ENCODE measurements around the gene ZER1.
A peak's percentile ranks its signal among the peaks of the same experiment; 100 is the strongest.

Gene ZER1

GRCh38 chr9:128771094-128771721, 519 bp downstream of the ZER1 start:
- Histone ChIP-seq H3K23ac (ENCODE audit: low read depth, low read length, poor library complexity) (peak overlapping the region; percentile 75), H3K27me3 (ENCODE audit: control insufficient read depth in 3 of 3, insufficient read depth in 3 of 3, low read depth in 1 of 3, low read length in 3 of 3) (no peaks in the 10 kb centered on the region), H3K4me3 (ENCODE audit: low read length in 2 of 2) (peak overlapping the region; percentile 86 to 96), H3K9me3 (replicated peaks in 1 of 2; ENCODE audit: control insufficient read depth in 2 of 2, insufficient read depth in 1 of 2, low read depth in 1 of 2, low read length in 2 of 2) (peaks cover 0 to 4% of the 10 kb centered on the region in 2 donors), H3K4me1 (ENCODE audit: control insufficient read depth in 2 of 2, insufficient read depth in 1 of 2, low read depth in 1 of 2, low read length in 2 of 2) (peaks cover 3 to 4% of the 10 kb centered on the region in 2 donors), H3K4me2 (ENCODE audit: insufficient read depth, low read length, poor library complexity, severe bottlenecking) (peak overlapping the region; percentile 90), H2BK15ac (ENCODE audit: low read length) (no peak overlapping the region), H2AFZ (ENCODE audit: low read length) (peak overlapping the region; percentile 95), H3K18ac (ENCODE audit: low read length) (peak overlapping the region; percentile 52), H4K91ac (ENCODE audit: low read depth, low read length, poor library complexity) (no peak overlapping the region), H3K14ac (ENCODE audit: low read length) (no peak overlapping the region), H3K36me3 (replicated peaks in 1 of 2; ENCODE audit: control insufficient read depth in 2 of 2, insufficient read depth in 2 of 2, low read length in 2 of 2) (peaks cover 0 to 11% of the 10 kb centered on the region in 2 donors), H2AK5ac (ENCODE audit: low read depth, low read length) (no peak overlapping the region), H2BK120ac (ENCODE audit: low read depth, low read length) (no peak overlapping the region), H3K27ac (replicated peaks; ENCODE audit: low read length) (peak overlapping the region; percentile 61), H4K8ac (ENCODE audit: low read depth, low read length) (no peak overlapping the region), H3K9ac (ENCODE audit: low read depth, low read length, poor library complexity) (peak overlapping the region; percentile 96), H2BK12ac (ENCODE audit: low read length) (no peak overlapping the region), H3K4ac (ENCODE audit: low read length) (no peak overlapping the region), H3K79me1 (ENCODE audit: low read depth, low read length) (peaks cover 2% of the 10 kb centered on the region), H2BK5ac (ENCODE audit: low read length) (no peak overlapping the region)
- WGBS, 2 donors (ENCODE audit: extremely low coverage in 2 of 2, insufficient read length in 2 of 2, insufficient replicate concordance in 1 of 2), result no CpG with 5 or more reads among the region's 28 CpGs
- no peak for DNase-seq (ENCODE audit: low spot score)

DNA sequence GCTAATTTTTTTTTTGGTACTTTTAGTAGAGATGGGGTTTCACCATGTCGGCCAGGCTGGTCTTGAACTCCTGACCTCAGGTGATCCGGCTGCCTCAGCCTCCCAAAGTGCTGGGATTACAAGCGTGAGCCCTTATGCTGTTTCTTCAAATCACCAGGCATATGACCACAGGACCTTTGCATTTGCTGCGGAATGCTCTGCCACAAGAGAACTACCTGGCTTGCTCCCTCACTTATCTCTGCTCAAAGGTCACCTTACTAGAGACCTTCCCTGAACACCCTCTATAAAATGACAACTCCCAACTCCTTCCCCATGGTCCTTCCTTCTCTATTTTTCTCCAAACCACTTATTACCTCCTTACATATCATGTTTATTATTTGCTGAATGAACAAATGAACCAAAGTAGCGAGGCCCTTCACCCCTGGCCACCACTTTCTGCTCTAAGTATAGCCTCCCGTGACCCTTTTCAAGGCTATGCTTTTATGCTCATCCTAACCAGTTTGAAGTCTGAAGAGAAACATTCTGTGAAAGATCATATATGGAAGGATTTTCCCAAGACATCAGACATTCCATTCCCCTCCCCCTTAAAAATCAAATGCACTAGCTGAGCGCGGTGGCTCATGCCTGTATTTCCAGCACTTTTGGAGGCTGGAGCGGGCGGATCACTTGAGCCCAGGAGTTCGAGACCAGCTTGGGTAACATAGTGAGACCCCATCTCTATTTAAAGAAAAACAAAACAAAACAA, 1.3 kb downstream of the ZER1 start:
- H3K9me3 ChIP-seq (replicated peaks in 1 of 2; ENCODE audit: control insufficient read depth in 2 of 2, insufficient read depth in 1 of 2, low read depth in 1 of 2, low read length in 2 of 2), result no peaks in the 10 kb centered on the region
- H3K4me3 ChIP-seq (ENCODE audit: low read length in 2 of 2), result peak overlapping the region in 1 of 2 donors; percentile 96
- peaks cover 2% of the 10 kb centered on the region for H3K79me1 ChIP-seq (ENCODE audit: low read depth, low read length)
- no peak overlapping the region for H3K27ac ChIP-seq (replicated peaks; ENCODE audit: low read length)
- no peak overlapping the region for H2BK12ac ChIP-seq (ENCODE audit: low read length)
- H2BK5ac ChIP-seq (ENCODE audit: low read length), result no peak overlapping the region
- H3K4me2 ChIP-seq (ENCODE audit: insufficient read depth, low read length, poor library complexity, severe bottlenecking), result peak overlapping the region; percentile 90
- H4K8ac ChIP-seq (ENCODE audit: low read depth, low read length), result no peak overlapping the region
- H4K91ac ChIP-seq (ENCODE audit: low read depth, low read length, poor library complexity), result no peak overlapping the region
- H2AFZ ChIP-seq (ENCODE audit: low read length), result no peak overlapping the region
- no peak overlapping the region for H3K14ac ChIP-seq (ENCODE audit: low read length)
- no peak overlapping the region for H3K4ac ChIP-seq (ENCODE audit: low read length)
- no peak overlapping the region for H2AK5ac ChIP-seq (ENCODE audit: low read depth, low read length)
- WGBS, 2 donors (ENCODE audit: extremely low coverage in 2 of 2, insufficient read length in 2 of 2, insufficient replicate concordance in 1 of 2), result no CpG with 5 or more reads among the region's 11 CpGs
- no peak overlapping the region for H3K23ac ChIP-seq (ENCODE audit: low read depth, low read length, poor library complexity)
- H2BK15ac ChIP-seq (ENCODE audit: low read length), result no peak overlapping the region
- DNase-seq (ENCODE audit: low spot score), result no peak
- no peak overlapping the region for H3K9ac ChIP-seq (ENCODE audit: low read depth, low read length, poor library complexity)
- no peak overlapping the region for H2BK120ac ChIP-seq (ENCODE audit: low read depth, low read length)
- peaks cover 0 to 14% of the 10 kb centered on the region in 2 donors for H3K36me3 ChIP-seq (replicated peaks in 1 of 2; ENCODE audit: control insufficient read depth in 2 of 2, insufficient read depth in 2 of 2, low read length in 2 of 2)
- peaks cover 3 to 4% of the 10 kb centered on the region in 2 donors for H3K4me1 ChIP-seq (ENCODE audit: control insufficient read depth in 2 of 2, insufficient read depth in 1 of 2, low read depth in 1 of 2, low read length in 2 of 2)
- H3K27me3 ChIP-seq (ENCODE audit: control insufficient read depth in 3 of 3, insufficient read depth in 3 of 3, low read depth in 1 of 3, low read length in 3 of 3), result no peaks in the 10 kb centered on the region
- no peak overlapping the region for H3K18ac ChIP-seq (ENCODE audit: low read length)

- Histone ChIP-seq H3K9me3 (replicated peaks in 1 of 2; ENCODE audit: control insufficient read depth in 2 of 2, insufficient read depth in 1 of 2, low read depth in 1 of 2, low read length in 2 of 2) (no peaks in the 10 kb centered on the region), H2BK15ac (ENCODE audit: low read length) (no peak overlapping the region), H3K4ac (ENCODE audit: low read length) (no peak overlapping the region), H3K4me3 (ENCODE audit: low read length in 2 of 2) (no peak overlapping the region), H3K36me3 (replicated peaks in 1 of 2; ENCODE audit: control insufficient read depth in 2 of 2, insufficient read depth in 2 of 2, low read length in 2 of 2) (peaks cover 0 to 16% of the 10 kb centered on the region in 2 donors), H3K27ac (replicated peaks; ENCODE audit: low read length) (no peak overlapping the region), H2BK5ac (ENCODE audit: low read length) (no peak overlapping the region), H2AFZ (ENCODE audit: low read length) (no peak overlapping the region), H2BK12ac (ENCODE audit: low read length) (no peak overlapping the region), H3K18ac (ENCODE audit: low read length) (no peak overlapping the region), H3K4me1 (ENCODE audit: control insufficient read depth in 2 of 2, insufficient read depth in 1 of 2, low read depth in 1 of 2, low read length in 2 of 2) (peaks cover 3 to 4% of the 10 kb centered on the region in 2 donors), H2BK120ac (ENCODE audit: low read depth, low read length) (no peak overlapping the region), H3K79me1 (ENCODE audit: low read depth, low read length) (peaks cover 2% of the 10 kb centered on the region), H3K4me2 (ENCODE audit: insufficient read depth, low read length, poor library complexity, severe bottlenecking) (no peak overlapping the region), H3K27me3 (ENCODE audit: control insufficient read depth in 3 of 3, insufficient read depth in 3 of 3, low read depth in 1 of 3, low read length in 3 of 3) (no peaks in the 10 kb centered on the region), H4K8ac (ENCODE audit: low read depth, low read length) (no peak overlapping the region), H3K9ac (ENCODE audit: low read depth, low read length, poor library complexity) (no peak overlapping the region), H3K14ac (ENCODE audit: low read length) (no peak overlapping the region), H2AK5ac (ENCODE audit: low read depth, low read length) (no peak overlapping the region), H4K91ac (ENCODE audit: low read depth, low read length, poor library complexity) (no peak overlapping the region), H3K23ac (ENCODE audit: low read depth, low read length, poor library complexity) (no peak overlapping the region)
- DNase-seq (ENCODE audit: low spot score), result no peak
- WGBS, 2 donors (ENCODE audit: extremely low coverage in 2 of 2, insufficient read length in 2 of 2, insufficient replicate concordance in 1 of 2), result no CpG with 5 or more reads among the region's 6 CpGs
These were observed 3.1 kb downstream of the ZER1 start for GRCh38 chr9:128768606-128769005.

GRCh38 chr9:128765499-128765898, 6.2 kb downstream of the ZER1 start:
- H4K8ac ChIP-seq (ENCODE audit: low read depth, low read length), result no peak overlapping the region
- no peak overlapping the region for H3K14ac ChIP-seq (ENCODE audit: low read length)
- DNase-seq (ENCODE audit: low spot score), result no peak
- no peaks in the 10 kb centered on the region for H3K4me1 ChIP-seq (ENCODE audit: control insufficient read depth in 2 of 2, insufficient read depth in 1 of 2, low read depth in 1 of 2, low read length in 2 of 2)
- no peak overlapping the region for H2BK5ac ChIP-seq (ENCODE audit: low read length)
- H3K4me2 ChIP-seq (ENCODE audit: insufficient read depth, low read length, poor library complexity, severe bottlenecking), result no peak overlapping the region
- no peak overlapping the region for H2AFZ ChIP-seq (ENCODE audit: low read length)
- no peak overlapping the region for H3K23ac ChIP-seq (ENCODE audit: low read depth, low read length, poor library complexity)
- no peak overlapping the region for H2AK5ac ChIP-seq (ENCODE audit: low read depth, low read length)
- WGBS, 2 donors (ENCODE audit: extremely low coverage in 2 of 2, insufficient read length in 2 of 2, insufficient replicate concordance in 1 of 2), result no CpG with 5 or more reads among the region's 3 CpGs
- H3K27me3 ChIP-seq (ENCODE audit: control insufficient read depth in 3 of 3, insufficient read depth in 3 of 3, low read depth in 1 of 3, low read length in 3 of 3), result no peaks in the 10 kb centered on the region
- H3K27ac ChIP-seq (replicated peaks; ENCODE audit: low read length), result no peak overlapping the region
- H3K18ac ChIP-seq (ENCODE audit: low read length), result no peak overlapping the region
- no peak overlapping the region for H3K9ac ChIP-seq (ENCODE audit: low read depth, low read length, poor library complexity)
- H2BK12ac ChIP-seq (ENCODE audit: low read length), result no peak overlapping the region
- H3K36me3 ChIP-seq (replicated peaks in 1 of 2; ENCODE audit: control insufficient read depth in 2 of 2, insufficient read depth in 2 of 2, low read length in 2 of 2), result peaks cover 0 to 16% of the 10 kb centered on the region in 2 donors
- no peak overlapping the region for H3K4ac ChIP-seq (ENCODE audit: low read length)
- no peak overlapping the region for H4K91ac ChIP-seq (ENCODE audit: low read depth, low read length, poor library complexity)
- no peak overlapping the region for H2BK120ac ChIP-seq (ENCODE audit: low read depth, low read length)
- H2BK15ac ChIP-seq (ENCODE audit: low read length), result no peak overlapping the region
- no peak overlapping the region for H3K4me3 ChIP-seq (ENCODE audit: low read length in 2 of 2)
- no peaks in the 10 kb centered on the region for H3K9me3 ChIP-seq (replicated peaks in 1 of 2; ENCODE audit: control insufficient read depth in 2 of 2, insufficient read depth in 1 of 2, low read depth in 1 of 2, low read length in 2 of 2)
- peaks cover 2% of the 10 kb centered on the region for H3K79me1 ChIP-seq (ENCODE audit: low read depth, low read length)

Measured in neuronal stem cell (in vitro differentiated cells).